ENCODE results near the gene LELP1. TPM values are rescaled to one million over a fixed set of nuclear protein-coding genes. Genes with fewer than 3 reads are reported as not detected.

The LELP1 gene
- total and polyA plus RNA-seq, 2 of the 13 experiments (the other 11 are each of a cell fraction or from before 2014, with no cell fraction given), result not detected

GRCh38 chr1:153250166-153250565 is 46.9 kb downstream of the LELP1 start:
- ChIA-PET CTCF (ENCODE audit: low intra/inter-chr PET ratio, low total read pairs) (no interaction called here), POLR2A (no interaction called here)
- H3K36me3 ChIP-seq (replicated peaks in 1 of 2; ENCODE audit: control insufficient read depth in 1 of 2, insufficient read depth in 2 of 2, low read length in 2 of 2), result no peaks in the 10 kb centered on the region
- H2AFZ ChIP-seq (ENCODE audit: low read length), result no peak overlapping the region
- no peak overlapping the region for H3K9ac ChIP-seq (ENCODE audit: insufficient read depth, low read depth, low read length)
- H3K27me3 ChIP-seq (ENCODE audit: control insufficient read depth in 1 of 2, insufficient read depth in 2 of 2, low read length in 2 of 2), result no peaks in the 10 kb centered on the region
- H3K79me2 ChIP-seq (ENCODE audit: insufficient read depth, low read length), result no peaks in the 10 kb centered on the region
- intact Hi-C loops (cut with micrococcal nuclease; ENCODE audit: unreplicated experiment) (no loop called here), in situ Hi-C loops (cut with HindIII; ENCODE audit: extremely low pct_ligation_motif_present, low pct_unique_long_range_greater_than_20kb) (no loop called here)
- no TSS peak for BruUV-seq (replicated peaks)
- H3K9me3 ChIP-seq (ENCODE audit: low read length), result no peaks in the 10 kb centered on the region
- 0% methylated on average over 1 of the region's 1 CpG for WGBS (ENCODE audit: low lambda C conversion rate)
- FAIRE-seq (no peak), DNase-seq (ENCODE audit: low spot score) (no peak), ATAC-seq (no peak)
- TF ChIP-seq MBNL3 (CRISPR knock-in tag; conservative IDR thresholded peaks at IDR 0.05) (no peak), PRMT3 (CRISPR knock-in tag; IDR thresholded peaks at IDR 0.05; ENCODE audit: borderline replicate concordance, low read depth) (no peak), TRIM24 (CRISPR knock-in tag; IDR thresholded peaks at IDR 0.05) (no peak), ASH2L (IDR thresholded peaks at IDR 0.05; ENCODE audit: insufficient read length, low read depth, low read length) (no peak), ZNF784 (CRISPR knock-in tag; IDR thresholded peaks at IDR 0.05; ENCODE audit: borderline replicate concordance) (no peak)
- H3K4me3 ChIP-seq (replicated peaks in 1 of 3; ENCODE audit: insufficient read depth in 1 of 3, low read depth in 2 of 3, low read length in 3 of 3), result no peak overlapping the region
- no peaks in the 10 kb centered on the region for H3K4me1 ChIP-seq (ENCODE audit: insufficient read depth, low read length)
- H3K4me2 ChIP-seq (ENCODE audit: low read depth, low read length), result no peak overlapping the region
- H4K20me1 ChIP-seq (ENCODE audit: insufficient read depth, low read length), result no peaks in the 10 kb centered on the region
- H3K27ac ChIP-seq (ENCODE audit: extremely low read length, insufficient read depth, low read length), result no peak overlapping the region

DNA sequence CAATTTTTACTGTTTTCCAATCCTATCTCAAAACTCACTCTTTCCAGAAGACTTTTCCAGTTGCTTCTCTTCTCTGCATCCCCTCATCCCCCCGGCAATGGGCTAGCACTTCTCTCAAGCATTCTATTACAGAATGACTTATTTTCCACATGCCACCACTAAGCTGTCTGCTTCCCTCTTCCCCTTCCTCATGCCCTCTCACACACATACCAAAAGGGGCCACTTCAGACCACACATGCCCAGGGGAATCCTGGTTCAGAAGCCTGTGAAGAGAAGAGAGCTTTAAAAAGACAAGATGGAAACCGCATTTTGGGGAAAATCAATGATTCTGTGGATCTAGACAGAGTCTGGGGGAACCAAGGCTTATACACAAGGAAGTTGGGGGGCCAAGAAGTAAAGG is 47.9 kb downstream of the LELP1 start:
- WGBS (ENCODE audit: low lambda C conversion rate), result 37% methylated on average over 2 of the region's 2 CpGs
- POLR2A ChIA-PET, result no interaction called here
- H3K79me2 ChIP-seq (ENCODE audit: insufficient read depth, low read length), result no peaks in the 10 kb centered on the region
- no peak overlapping the region for H2AFZ ChIP-seq (ENCODE audit: low read length)
- no peaks in the 10 kb centered on the region for H3K4me1 ChIP-seq (ENCODE audit: insufficient read depth, low read length)
- no TSS peak for BruUV-seq (replicated peaks)
- H4K20me1 ChIP-seq (ENCODE audit: insufficient read depth, low read length), result no peaks in the 10 kb centered on the region
- H3K36me3 ChIP-seq (replicated peaks in 1 of 2; ENCODE audit: control insufficient read depth in 1 of 2, insufficient read depth in 2 of 2, low read length in 2 of 2), result no peaks in the 10 kb centered on the region
- H3K27ac ChIP-seq (ENCODE audit: extremely low read length, insufficient read depth, low read length), result no peak overlapping the region
- ATAC-seq, result no peak
- H3K9me3 ChIP-seq (ENCODE audit: low read length), result no peaks in the 10 kb centered on the region
- in situ Hi-C loops (cut with HindIII; ENCODE audit: extremely low pct_ligation_motif_present, low pct_unique_long_range_greater_than_20kb), result no loop called here
- no peak overlapping the region for H3K4me2 ChIP-seq (ENCODE audit: low read depth, low read length)
- no peak overlapping the region for H3K9ac ChIP-seq (ENCODE audit: insufficient read depth, low read depth, low read length)
- intact Hi-C loops (cut with micrococcal nuclease; ENCODE audit: unreplicated experiment), result no loop called here
- H3K27me3 ChIP-seq (ENCODE audit: control insufficient read depth in 1 of 2, insufficient read depth in 2 of 2, low read length in 2 of 2), result no peaks in the 10 kb centered on the region
- no peak for FAIRE-seq
- DNase-seq (ENCODE audit: low spot score), result no peak
- CTCF ChIA-PET (ENCODE audit: low intra/inter-chr PET ratio, low total read pairs), result no interaction called here
- no peak overlapping the region for H3K4me3 ChIP-seq (replicated peaks in 1 of 3; ENCODE audit: insufficient read depth in 1 of 3, low read depth in 2 of 3, low read length in 3 of 3)
- no peak for TF ChIP-seq TP53 (CRISPR knock-in tag; conservative IDR thresholded peaks at IDR 0.05)
- TF ChIP-seq FOXM1 (CRISPR knock-in tag; IDR thresholded peaks at IDR 0.05), result no peak
- no peak for TF ChIP-seq CAMTA2 (CRISPR knock-in tag; IDR thresholded peaks at IDR 0.05; ENCODE audit: borderline replicate concordance)
- no peak for TF ChIP-seq DRAP1 (CRISPR knock-in tag; IDR thresholded peaks at IDR 0.05)
- no peak for TF ChIP-seq MTA1 (CRISPR knock-in tag; IDR thresholded peaks at IDR 0.05; ENCODE audit: borderline replicate concordance)
- no peak for TF ChIP-seq ZNF136 (CRISPR knock-in tag; IDR thresholded peaks at IDR 0.05; ENCODE audit: low read depth)
- no peak for TF ChIP-seq PAF1 (CRISPR knock-in tag; IDR thresholded peaks at IDR 0.05)
- TF ChIP-seq XRCC5 (optimal IDR thresholded peaks at IDR 0.05; ENCODE audit: low read length), result no peak
- TF ChIP-seq ATM (IDR thresholded peaks at IDR 0.05; ENCODE audit: borderline replicate concordance), result no peak
- no peak for TF ChIP-seq GPN1 (CRISPR knock-in tag; IDR thresholded peaks at IDR 0.05; ENCODE audit: borderline replicate concordance)
- TF ChIP-seq ZNF704 (CRISPR knock-in tag; IDR thresholded peaks at IDR 0.05; ENCODE audit: borderline replicate concordance), result no peak
- no peak for TF ChIP-seq TBX3 (IDR thresholded peaks at IDR 0.05; ENCODE audit: borderline replicate concordance)
- TF ChIP-seq ZNF124 (CRISPR knock-in tag; IDR thresholded peaks at IDR 0.05), result no peak

Data from HepG2 (cell line).